Measurements from ENCODE around the gene POU6F1. TPM values are rescaled to one million over a fixed set of nuclear protein-coding genes. Genes with fewer than 3 reads are reported as not detected.

The POU6F1 gene
- total RNA-seq, 2 donors from 2014 or later: 6.2 to 9.6 TPM

DNA sequence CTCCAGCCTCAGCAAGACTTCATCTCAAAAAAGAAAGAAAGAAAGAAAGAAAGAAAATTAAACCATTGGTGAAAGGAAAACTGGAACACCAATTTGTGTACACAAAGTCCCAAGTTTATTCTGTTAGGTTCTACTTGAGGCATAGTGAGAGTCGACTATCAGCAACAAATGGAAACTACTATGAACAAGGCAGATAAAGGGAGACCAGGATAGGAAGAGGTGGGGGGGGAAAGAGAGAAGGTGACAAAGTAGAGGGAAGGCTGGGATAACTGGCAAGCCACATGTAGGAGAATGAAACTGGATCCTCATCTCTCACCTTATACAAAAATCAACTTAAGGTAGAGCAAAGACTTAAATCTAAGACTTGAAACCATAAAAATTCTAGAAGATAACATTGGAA is 70.6 kb downstream of the POU6F1 start:
- intact Hi-C loops (cut with DNase I): no loop called here
- H3K9me3 ChIP-seq: no peaks in the 10 kb centered on the region
- no peak for DNase-seq
- H3K27ac ChIP-seq: no peak overlapping the region
- 28 to 47% methylated on average over 1 of the region's 1 CpG for WGBS, 2 donors
- no peaks in the 10 kb centered on the region for H3K36me3 ChIP-seq (replicated peaks in 1 of 2; ENCODE audit: insufficient read depth in 1 of 2, low read depth in 2 of 2)
- ATAC-seq: no peak
- no peak overlapping the region for H3K4me3 ChIP-seq
- TF ChIP-seq, protein P1, sequence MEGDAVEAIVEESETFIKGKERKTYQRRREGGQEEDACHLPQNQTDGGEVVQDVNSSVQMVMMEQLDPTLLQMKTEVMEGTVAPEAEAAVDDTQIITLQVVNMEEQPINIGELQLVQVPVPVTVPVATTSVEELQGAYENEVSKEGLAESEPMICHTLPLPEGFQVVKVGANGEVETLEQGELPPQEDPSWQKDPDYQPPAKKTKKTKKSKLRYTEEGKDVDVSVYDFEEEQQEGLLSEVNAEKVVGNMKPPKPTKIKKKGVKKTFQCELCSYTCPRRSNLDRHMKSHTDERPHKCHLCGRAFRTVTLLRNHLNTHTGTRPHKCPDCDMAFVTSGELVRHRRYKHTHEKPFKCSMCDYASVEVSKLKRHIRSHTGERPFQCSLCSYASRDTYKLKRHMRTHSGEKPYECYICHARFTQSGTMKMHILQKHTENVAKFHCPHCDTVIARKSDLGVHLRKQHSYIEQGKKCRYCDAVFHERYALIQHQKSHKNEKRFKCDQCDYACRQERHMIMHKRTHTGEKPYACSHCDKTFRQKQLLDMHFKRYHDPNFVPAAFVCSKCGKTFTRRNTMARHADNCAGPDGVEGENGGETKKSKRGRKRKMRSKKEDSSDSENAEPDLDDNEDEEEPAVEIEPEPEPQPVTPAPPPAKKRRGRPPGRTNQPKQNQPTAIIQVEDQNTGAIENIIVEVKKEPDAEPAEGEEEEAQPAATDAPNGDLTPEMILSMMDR (IDR thresholded peaks at IDR 0.05): no peak
- TF ChIP-seq POLR2A (IDR thresholded peaks at IDR 0.05): no peak
- H3K4me1 ChIP-seq: peaks cover 4% of the 10 kb centered on the region
- H3K27me3 ChIP-seq: no peaks in the 10 kb centered on the region

- TF ChIP-seq, protein P1 (IDR thresholded peaks at IDR 0.05): no peak
- no peak for TF ChIP-seq POLR2A (IDR thresholded peaks at IDR 0.05)
- intact Hi-C loops (cut with DNase I): no loop called here
- H3K4me3 ChIP-seq: no peak overlapping the region
- H3K4me1 ChIP-seq: no peaks in the 10 kb centered on the region
- H3K9me3 ChIP-seq: no peaks in the 10 kb centered on the region
- no peaks in the 10 kb centered on the region for H3K36me3 ChIP-seq (replicated peaks in 1 of 2; ENCODE audit: insufficient read depth in 1 of 2, low read depth in 2 of 2)
- no peak overlapping the region for H3K27ac ChIP-seq
- H3K27me3 ChIP-seq: no peaks in the 10 kb centered on the region
- ATAC-seq (no peak), DNase-seq (no peak)
- WGBS, 2 donors: 65 to 100% methylated on average over 3 of the region's 3 CpGs
Measured at GRCh38 chr12:51139292-51139844, 78.5 kb downstream of the POU6F1 start.

Small RNAs within 50 kb of the gene (small RNA-seq; reads per million reads assigned to genes)
- gene RF00019 (not detected), gene RNU6-199P (not detected)

Other genes starting within 250 kb of the POU6F1 start
- 10 to 100 TPM; 53.2 to 55.0 TPM for gene SLC11A2, start 191.7 kb downstream of the POU6F1 start, total RNA-seq
- gene LETMD1, start 169.7 kb downstream of the POU6F1 start, total RNA-seq: 10 to 100 TPM; 57.4 to 71.6 TPM
- gene CSRNP2, start 134.5 kb downstream of the POU6F1 start, total RNA-seq: 10 to 100 TPM; 20.8 to 25.4 TPM
- gene TFCP2, start 44.9 kb downstream of the POU6F1 start, total RNA-seq: 1 to 10 TPM; 7.9 to 9.9 TPM
- gene DAZAP2, start 20.8 kb upstream of the POU6F1 start, total RNA-seq: 10 to 100 TPM; 77.1 to 87.7 TPM
- 1 to 10 TPM; 7.0 to 8.6 TPM for gene SMAGP, start 52.4 kb upstream of the POU6F1 start, total RNA-seq
- 1 to 10 TPM; 1.0 to 1.3 TPM for gene BIN2, start 106.1 kb upstream of the POU6F1 start, total RNA-seq
- not detected for gene CELA1, start 128.6 kb upstream of the POU6F1 start, total RNA-seq
- 1 to 10 TPM; 8.6 to 9.3 TPM for gene GALNT6, start 173.3 kb upstream of the POU6F1 start, total RNA-seq
- 1 to 10 TPM; 1.6 to 2.3 TPM for gene SLC4A8, start 206.8 kb upstream of the POU6F1 start, total RNA-seq